D721Med (cell line): ENCODE results near the gene MYO5C.
"Not testable (repeated sequence)": the region's sequence is repeated elsewhere in the genome, so short reads cannot be mapped to it uniquely, and the experiment has no call there.

Source experiments
- DNase-seq: peaks from one replicate; pipeline ENCODE4 v3.0.0; 2011; ENCODE audit warnings: low spot score; ENCODE audit not compliant: insufficient read length
- FAIRE-seq: peaks from 2 replicates; lab custom pipeline; 2011; peaks lifted over from hg19 to GRCh38; lab: Jason Lieb, UNC
- CTCF ChIP-seq: IDR thresholded peaks from 2 replicates; pipeline ENCODE4 v1.5.1; 2012; ENCODE audit warnings: mild to moderate bottlenecking, control low read depth; ENCODE audit not compliant: insufficient read depth; ENCODE audit errors: missing control alignments

MYO5C gene

GRCh38 chr15:52172869-52173268 lies 122.7 kb downstream of the MYO5C start:
- FAIRE-seq: no peak
- no peak for DNase-seq
- TF ChIP-seq CTCF: no peak

- no peak for FAIRE-seq
- no peak for DNase-seq
- no peak for TF ChIP-seq CTCF
These were observed 123.8 kb downstream of the MYO5C start for GRCh38 chr15:52171807-52172206.

DNA sequence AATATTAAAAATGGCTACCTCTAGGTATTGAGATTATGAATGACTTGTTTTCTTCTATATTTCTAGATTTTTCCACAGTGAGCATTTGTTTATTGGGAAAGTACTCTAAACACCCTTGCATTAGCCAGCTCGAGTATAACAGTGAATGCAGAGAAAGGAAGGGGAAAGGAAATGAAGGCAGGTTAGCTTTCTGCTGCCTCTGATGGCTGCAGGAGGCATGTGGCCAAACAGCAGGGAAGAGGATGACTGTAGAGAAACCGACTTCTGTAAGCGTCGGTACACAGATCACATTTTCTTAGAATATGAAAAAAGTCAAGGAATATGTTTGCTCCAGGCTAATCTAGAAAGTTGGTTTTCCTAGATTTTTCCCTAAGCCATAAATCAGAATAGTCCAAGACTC lies 124.2 kb downstream of the MYO5C start:
- FAIRE-seq: no peak
- no peak for TF ChIP-seq CTCF
- no peak for DNase-seq

DNA sequence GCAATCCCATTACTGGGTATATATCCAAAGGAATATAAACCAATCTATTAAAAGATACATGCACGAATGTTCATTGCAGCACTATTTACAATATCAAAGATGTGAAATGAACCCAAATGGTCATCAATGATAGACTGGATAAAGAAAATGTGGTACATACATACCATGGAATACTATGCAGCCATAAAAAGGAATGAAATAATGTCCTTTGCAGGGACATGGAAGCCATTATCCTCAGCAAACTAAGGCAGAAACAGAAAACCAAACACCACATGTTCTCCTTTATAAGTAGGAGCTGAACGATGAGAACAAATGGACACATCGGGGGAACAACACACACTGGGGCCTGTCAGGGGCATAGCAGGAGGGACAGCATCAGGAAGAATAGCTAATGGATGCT lies 125.4 kb downstream of the MYO5C start:
- not testable (repeated sequence) for FAIRE-seq

GRCh38 chr15:52165494-52166131 lies 130.0 kb downstream of the MYO5C start:
- DNase-seq, FAIRE-seq: not testable (repeated sequence)

More for the DNA sequence above, 125.4 kb downstream of the MYO5C start:
- DNase-seq: not testable (repeated sequence)

DNA sequence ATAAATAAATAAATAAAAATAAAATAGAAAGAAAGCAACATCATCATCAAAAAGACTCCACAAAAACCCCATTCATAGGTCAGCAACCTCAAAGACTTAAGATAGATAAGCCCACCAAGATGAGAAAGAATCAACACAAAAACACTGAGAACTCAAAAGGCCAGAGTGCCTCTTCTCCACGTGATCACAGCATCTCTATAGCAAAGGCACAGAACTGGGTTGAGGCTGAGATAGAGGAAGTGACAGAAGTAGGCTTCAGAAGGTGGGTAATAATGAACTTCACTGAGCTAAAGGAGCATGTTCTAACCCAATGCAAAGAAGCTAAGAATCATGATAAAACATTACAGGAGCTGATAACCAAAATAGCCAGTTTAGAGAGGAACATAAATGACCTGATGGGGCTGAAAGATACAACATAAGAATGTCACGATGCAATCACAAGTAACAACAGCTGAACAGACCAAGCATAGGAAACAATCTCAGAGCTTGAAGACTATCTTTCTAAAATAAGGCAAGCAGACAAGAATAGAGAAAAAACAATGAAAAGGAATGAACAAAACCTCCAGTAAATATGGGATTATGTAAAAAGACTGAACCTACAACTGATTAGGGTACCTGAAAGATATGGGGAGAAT lies 130.9 kb downstream of the MYO5C start:
- FAIRE-seq: no peak
- DNase-seq: no peak
- no peak for TF ChIP-seq CTCF

- TF ChIP-seq CTCF: peak; percentile 30
- FAIRE-seq: no peak
- no peak for DNase-seq
These were observed 132.0 kb downstream of the MYO5C start for GRCh38 chr15:52163321-52164190.

GRCh38 chr15:52162876-52163275 lies 132.7 kb downstream of the MYO5C start:
- DNase-seq (no peak), FAIRE-seq (no peak)
- TF ChIP-seq CTCF: no peak
